HepG2 (cell line): ENCODE data around the gene NEDD4L. TPM values are rescaled to one million over a fixed set of nuclear protein-coding genes. Genes with fewer than 3 reads are reported as not detected.
A peak's percentile ranks its signal among the peaks of the same experiment; 100 is the strongest.

Experiments
- AGO1 ChIP-seq: fragments of 200-400 bp; formaldehyde crosslinking; IDR thresholded peaks from 2 replicates; pipeline ENCODE4 v1.6.1; 2017; ENCODE audit warnings: mild to moderate bottlenecking, low read depth, low read length, moderate library complexity; ENCODE audit not compliant: poor library complexity, severe bottlenecking
- ARNT ChIP-seq: fragments of 450-650 bp; IDR thresholded peaks from 2 replicates; pipeline ENCODE4 v1.6.1; 2017
- ATF7 ChIP-seq, 2 experiments: fragments of 450-650 bp in 1 of 2; sonication (generic) in 1 of 2; formaldehyde crosslinking in 1 of 2; IDR thresholded peaks; 2 replicates each; pipeline versions ENCODE4 v1.4.0 to v1.6.1; 2016 to 2020; ENCODE audit warnings: antibody characterized with exemption in 1 of 2, mild to moderate bottlenecking in 1 of 2, missing genetic modification reagents in 1 of 2
- CENPT ChIP-seq: sonication (generic); formaldehyde crosslinking; IDR thresholded peaks from 2 replicates; pipeline ENCODE4 v1.8.0; 2022; ENCODE audit warnings: low read depth, mild to moderate bottlenecking, moderate library complexity, missing genetic modification reagents
- ETV5 ChIP-seq: IDR thresholded peaks from 2 replicates; pipeline ENCODE4 v1.6.1; 2018; ENCODE audit warnings: missing biosample characterization, missing genetic modification reagents, inconsistent platforms, borderline replicate concordance
- FUBP1 ChIP-seq: sonication (generic); formaldehyde crosslinking; IDR thresholded peaks from 2 replicates; pipeline ENCODE4 v1.5.1; 2020; ENCODE audit warnings: missing genetic modification reagents, mild to moderate bottlenecking, borderline replicate concordance
- IRX3 ChIP-seq: sonication (generic); formaldehyde crosslinking; IDR thresholded peaks from 2 replicates; pipeline ENCODE4 v1.8.1; 2023; ENCODE audit warnings: mild to moderate bottlenecking, low read depth, missing genetic modification reagents, borderline replicate concordance
- KDM5B ChIP-seq: sonication (generic); formaldehyde crosslinking; IDR thresholded peaks from 2 replicates; pipeline ENCODE4 v1.4.0; 2020; ENCODE audit warnings: missing genetic modification reagents, mild to moderate bottlenecking, borderline replicate concordance
- KLF16 ChIP-seq, 2 experiments: sonication (generic) in 1 of 2; formaldehyde crosslinking in 1 of 2; IDR thresholded peaks; 2 replicates each; pipeline versions ENCODE4 v1.6.1 to v1.8.0; 2016 to 2023; ENCODE audit warnings: missing genetic modification reagents in 2 of 2, missing compliant biosample characterization in 1 of 2
- NFKBIZ ChIP-seq: IDR thresholded peaks from 2 replicates; pipeline ENCODE4 v1.6.1; 2018; ENCODE audit warnings: missing genetic modification reagents, missing compliant biosample characterization
- PRPF4 ChIP-seq: fragments of 200-400 bp; formaldehyde crosslinking; IDR thresholded peaks from 2 replicates; pipeline ENCODE4 v1.6.1; 2016; ENCODE audit warnings: low read length, low read depth; ENCODE audit not compliant: poor library complexity, severe bottlenecking
- RARG ChIP-seq: sonication (generic); formaldehyde crosslinking; IDR thresholded peaks from 2 replicates; pipeline ENCODE4 v1.4.0; 2020; ENCODE audit warnings: low read depth, mild to moderate bottlenecking, missing genetic modification reagents
- SATB2 ChIP-seq: sonication (generic); formaldehyde crosslinking; IDR thresholded peaks from 2 replicates; pipeline ENCODE4 v1.5.0; 2020; ENCODE audit warnings: missing genetic modification reagents
- SIX1 ChIP-seq: sonication (generic); formaldehyde crosslinking; IDR thresholded peaks from 2 replicates; pipeline ENCODE4 v1.4.0; 2020; ENCODE audit warnings: missing genetic modification reagents, borderline replicate concordance
- TBX3 ChIP-seq: fragments of 450-650 bp; IDR thresholded peaks from 2 replicates; pipeline ENCODE4 v1.6.1; 2017; ENCODE audit warnings: antibody characterized with exemption, mild to moderate bottlenecking, inconsistent platforms, borderline replicate concordance
- ZBTB43 ChIP-seq: sonication (generic); formaldehyde crosslinking; conservative IDR thresholded peaks from 2 replicates; pipeline ENCODE4 v1.4.0; 2020; ENCODE audit warnings: missing genetic modification reagents
- ZNF414 ChIP-seq: sonication (generic); formaldehyde crosslinking; IDR thresholded peaks from 2 replicates; pipeline ENCODE4 v1.5.0; 2020; ENCODE audit warnings: missing genetic modification reagents
- ZNF496 ChIP-seq: sonication (generic); formaldehyde crosslinking; IDR thresholded peaks from 2 replicates; pipeline ENCODE4 v1.8.1; 2023; ENCODE audit warnings: mild to moderate bottlenecking, moderate library complexity, missing genetic modification reagents; ENCODE audit not compliant: insufficient replicate concordance
- ZNF781 ChIP-seq: sonication (generic); formaldehyde crosslinking; IDR thresholded peaks from 2 replicates; pipeline ENCODE4 v1.5.1; 2020; ENCODE audit warnings: borderline replicate concordance, mild to moderate bottlenecking, missing genetic modification reagents; ENCODE audit errors: not compliant biosample characterization
- ZSCAN5A ChIP-seq: sonication (generic); formaldehyde crosslinking; IDR thresholded peaks from 2 replicates; pipeline ENCODE4 v1.8.0; 2022; ENCODE audit warnings: mild to moderate bottlenecking, missing genetic modification reagents, borderline replicate concordance
- polyA plus RNA-seq, 8 experiments: library from polyadenylated mRNA; depleted of rRNA in 3 of 8; stranded (reverse) in 7 of 8; unstranded in 1 of 8; fragments of >200 nt; fragmentation: Illumina TruSeq in 4 of 8; extraction: Trizol in 4 of 8; gene quantifications; 2 replicates each; pipeline versions ENCODE4 v1.2.1 to v1.2.3, GENCODE V29; 2011 to 2016; ENCODE audit warnings: low read depth in 4 of 8, missing spikeins in 1 of 8, mixed read lengths in 1 of 8; ENCODE audit not compliant: insufficient read depth in 1 of 8
- total RNA-seq, 5 experiments: library from RNA; depleted of rRNA; stranded (reverse); fragments of >200 nt; fragmentation: Illumina TruSeq; extraction: Trizol; gene quantifications; 2 replicates each; pipeline ENCODE4 v1.2.3, GENCODE V29; 2016; ENCODE audit warnings: low read depth in 1 of 5

Gene NEDD4L
- total and polyA plus RNA-seq, 2 of the 13 experiments (the other 11 are each of a cell fraction or from before 2014, with no cell fraction given) = 168 to 390 TPM

GRCh38 chr18:58013241-58014211 is 30.5 kb upstream of the NEDD4L start (continued):
- TF ChIP-seq ZNF496 (no peak), ZNF414 (peak; percentile 67; the same call in 1 of the 2 replicates), SIX1 (CRISPR knock-in tag) (peak; percentile 96), ETV5 (CRISPR knock-in tag) (no peak; the same call in 1 of the 2 replicates), ARNT (no peak), KLF16 (CRISPR knock-in tag; IDR thresholded peaks at IDR 0.05) (peak in 1 of 2 experiments; percentile 91; a peak in 1 of 4 replicates), ATF7 (IDR thresholded peaks at IDR 0.05) (0 out of 2 replicates have a peak, but pooled peaks have one; percentile 19), ATF7 (CRISPR knock-in tag; IDR thresholded peaks at IDR 0.05) (peak; percentile 48; the same call in 1 of the 2 replicates), ZNF781 (CRISPR knock-in tag) (no peak), ZBTB43 (CRISPR knock-in tag) (peak; percentile 75; the same call in 1 of the 2 replicates), TBX3 (peak; percentile 99), KDM5B (CRISPR knock-in tag) (no peak), CENPT (CRISPR knock-in tag) (no peak), FUBP1 (CRISPR knock-in tag) (no peak), AGO1 (no peak), ZSCAN5A (CRISPR knock-in tag) (peak; percentile 51; the same call in 1 of the 2 replicates), PRPF4 (no peak), IRX3 (CRISPR knock-in tag) (0 out of 2 replicates have a peak, but pooled peaks have one; percentile 25), SATB2 (CRISPR knock-in tag) (peak; percentile 40), RARG (CRISPR knock-in tag) (no peak), NFKBIZ (CRISPR knock-in tag) (peak; percentile 91; the same call in 1 of the 2 replicates)
